ENCODE data around the gene PRKG1. TPM values are rescaled to one million over a fixed set of nuclear protein-coding genes. Genes with fewer than 3 reads are reported as not detected.

PRKG1 gene
- total RNA-seq, 1 experiment from 2014 or later: not detected

- H3K9me3 ChIP-seq (replicated peaks): no peaks in the 10 kb centered on the region
- no peak for DNase-seq (ENCODE audit: low read depth in 1 of 2, low spot score in 2 of 2)
Measured at GRCh38 chr10:51462076-51462779, 387.9 kb downstream of the PRKG1 start.

GRCh38 chr10:51468424-51468823, 394.1 kb downstream of the PRKG1 start:
- Histone ChIP-seq H3K36me3 (no peaks in the 10 kb centered on the region), H3K9me3 (replicated peaks) (no peaks in the 10 kb centered on the region), H3K27ac (no peak overlapping the region), H3K27me3 (replicated peaks) (no peaks in the 10 kb centered on the region), H3K4me1 (replicated peaks) (no peaks in the 10 kb centered on the region), H3K4me3 (no peak overlapping the region)
- DNase-seq (ENCODE audit: low read depth in 1 of 2, low spot score in 2 of 2): no peak

More at GRCh38 chr10:51462076-51462779, 387.9 kb downstream of the PRKG1 start:
- no peaks in the 10 kb centered on the region for H3K36me3 ChIP-seq
- H3K27me3 ChIP-seq (replicated peaks): no peaks in the 10 kb centered on the region
- no peak overlapping the region for H3K27ac ChIP-seq
- H3K4me3 ChIP-seq: no peak overlapping the region
- no peaks in the 10 kb centered on the region for H3K4me1 ChIP-seq (replicated peaks)

- Histone ChIP-seq H3K9me3 (replicated peaks) (no peaks in the 10 kb centered on the region), H3K27me3 (replicated peaks) (no peaks in the 10 kb centered on the region), H3K4me3 (no peak overlapping the region), H3K27ac (no peak overlapping the region), H3K4me1 (replicated peaks) (no peaks in the 10 kb centered on the region), H3K36me3 (no peaks in the 10 kb centered on the region)
- DNase-seq (ENCODE audit: low read depth in 1 of 2, low spot score in 2 of 2): no peak
Measured at GRCh38 chr10:51469686-51470085, 395.4 kb downstream of the PRKG1 start.

GRCh38 chr10:51471271-51471670, 397.0 kb downstream of the PRKG1 start:
- DNase-seq (ENCODE audit: low read depth in 1 of 2, low spot score in 2 of 2): no peak
- Histone ChIP-seq H3K4me3 (no peak overlapping the region), H3K27ac (no peak overlapping the region), H3K36me3 (no peaks in the 10 kb centered on the region), H3K27me3 (replicated peaks) (no peaks in the 10 kb centered on the region), H3K4me1 (replicated peaks) (no peaks in the 10 kb centered on the region), H3K9me3 (replicated peaks) (no peaks in the 10 kb centered on the region)

GRCh38 chr10:51472154-51472553, 397.9 kb downstream of the PRKG1 start:
- H3K27me3 ChIP-seq (replicated peaks): no peaks in the 10 kb centered on the region
- no peak overlapping the region for H3K4me3 ChIP-seq
- H3K4me1 ChIP-seq (replicated peaks): no peaks in the 10 kb centered on the region
- no peaks in the 10 kb centered on the region for H3K36me3 ChIP-seq
- no peak for DNase-seq (ENCODE audit: low read depth in 1 of 2, low spot score in 2 of 2)
- no peaks in the 10 kb centered on the region for H3K9me3 ChIP-seq (replicated peaks)
- H3K27ac ChIP-seq: no peak overlapping the region

- Histone ChIP-seq H3K36me3 (no peaks in the 10 kb centered on the region), H3K4me1 (replicated peaks) (no peaks in the 10 kb centered on the region), H3K9me3 (replicated peaks) (no peaks in the 10 kb centered on the region), H3K27me3 (replicated peaks) (no peaks in the 10 kb centered on the region), H3K27ac (no peak overlapping the region), H3K4me3 (no peak overlapping the region)
- DNase-seq (ENCODE audit: low read depth in 1 of 2, low spot score in 2 of 2): no peak
Measured at GRCh38 chr10:51479711-51480110, 405.4 kb downstream of the PRKG1 start.

- Histone ChIP-seq H3K27ac (no peak overlapping the region), H3K9me3 (replicated peaks) (no peaks in the 10 kb centered on the region), H3K27me3 (replicated peaks) (no peaks in the 10 kb centered on the region), H3K36me3 (no peaks in the 10 kb centered on the region), H3K4me3 (no peak overlapping the region), H3K4me1 (replicated peaks) (no peaks in the 10 kb centered on the region)
- DNase-seq (ENCODE audit: low read depth in 1 of 2, low spot score in 2 of 2): no peak
Measured at GRCh38 chr10:51485668-51486067, 411.4 kb downstream of the PRKG1 start.

GRCh38 chr10:51487576-51487975, 413.3 kb downstream of the PRKG1 start:
- no peaks in the 10 kb centered on the region for H3K4me1 ChIP-seq (replicated peaks)
- H3K4me3 ChIP-seq: no peak overlapping the region
- no peaks in the 10 kb centered on the region for H3K9me3 ChIP-seq (replicated peaks)
- no peaks in the 10 kb centered on the region for H3K36me3 ChIP-seq
- no peak overlapping the region for H3K27ac ChIP-seq
- DNase-seq (ENCODE audit: low read depth in 1 of 2, low spot score in 2 of 2): no peak
- H3K27me3 ChIP-seq (replicated peaks): no peaks in the 10 kb centered on the region

GRCh38 chr10:51488766-51489408, 414.6 kb downstream of the PRKG1 start:
- Histone ChIP-seq H3K4me3 (no peak overlapping the region), H3K4me1 (replicated peaks) (no peaks in the 10 kb centered on the region), H3K27me3 (replicated peaks) (no peaks in the 10 kb centered on the region), H3K27ac (no peak overlapping the region), H3K36me3 (no peaks in the 10 kb centered on the region), H3K9me3 (replicated peaks) (no peaks in the 10 kb centered on the region)
- DNase-seq (ENCODE audit: low read depth in 1 of 2, low spot score in 2 of 2): no peak

- DNase-seq (ENCODE audit: low read depth in 1 of 2, low spot score in 2 of 2): no peak
- Histone ChIP-seq H3K4me1 (replicated peaks) (no peaks in the 10 kb centered on the region), H3K4me3 (no peak overlapping the region), H3K9me3 (replicated peaks) (no peaks in the 10 kb centered on the region), H3K36me3 (no peaks in the 10 kb centered on the region), H3K27ac (no peak overlapping the region), H3K27me3 (replicated peaks) (no peaks in the 10 kb centered on the region)
Measured at GRCh38 chr10:51498424-51498823, 424.1 kb downstream of the PRKG1 start.

GRCh38 chr10:51501396-51501795, 427.1 kb downstream of the PRKG1 start:
- H3K9me3 ChIP-seq (replicated peaks): no peaks in the 10 kb centered on the region
- H3K36me3 ChIP-seq: no peaks in the 10 kb centered on the region
- no peak overlapping the region for H3K27ac ChIP-seq
- no peaks in the 10 kb centered on the region for H3K27me3 ChIP-seq (replicated peaks)
- no peak overlapping the region for H3K4me3 ChIP-seq
- no peaks in the 10 kb centered on the region for H3K4me1 ChIP-seq (replicated peaks)
- no peak for DNase-seq (ENCODE audit: low read depth in 1 of 2, low spot score in 2 of 2)

GRCh38 chr10:51502124-51502523, 427.8 kb downstream of the PRKG1 start:
- H3K4me1 ChIP-seq (replicated peaks): no peaks in the 10 kb centered on the region
- no peaks in the 10 kb centered on the region for H3K27me3 ChIP-seq (replicated peaks)
- H3K27ac ChIP-seq: no peak overlapping the region
- no peaks in the 10 kb centered on the region for H3K36me3 ChIP-seq
- H3K4me3 ChIP-seq: no peak overlapping the region
- H3K9me3 ChIP-seq (replicated peaks): no peaks in the 10 kb centered on the region
- DNase-seq (ENCODE audit: low read depth in 1 of 2, low spot score in 2 of 2): no peak

- no peak overlapping the region for H3K4me3 ChIP-seq
- no peaks in the 10 kb centered on the region for H3K27me3 ChIP-seq (replicated peaks)
- H3K36me3 ChIP-seq: no peaks in the 10 kb centered on the region
- H3K4me1 ChIP-seq (replicated peaks): no peaks in the 10 kb centered on the region
- no peak overlapping the region for H3K27ac ChIP-seq
- H3K9me3 ChIP-seq (replicated peaks): no peaks in the 10 kb centered on the region
- DNase-seq (ENCODE audit: low read depth in 1 of 2, low spot score in 2 of 2): no peak
Measured at GRCh38 chr10:51503378-51503777, 429.1 kb downstream of the PRKG1 start.

GRCh38 chr10:51507476-51507875, 433.2 kb downstream of the PRKG1 start:
- H3K4me3 ChIP-seq: no peak overlapping the region
- H3K9me3 ChIP-seq (replicated peaks): no peaks in the 10 kb centered on the region
- H3K27me3 ChIP-seq (replicated peaks): no peaks in the 10 kb centered on the region
- no peaks in the 10 kb centered on the region for H3K4me1 ChIP-seq (replicated peaks)
- H3K27ac ChIP-seq: no peak overlapping the region
- DNase-seq (ENCODE audit: low read depth in 1 of 2, low spot score in 2 of 2): no peak
- H3K36me3 ChIP-seq: no peaks in the 10 kb centered on the region
